Measurements from ENCODE around the gene LGALS12. TPM values are rescaled to one million over a fixed set of nuclear protein-coding genes. Genes with fewer than 3 reads are reported as not detected.

The LGALS12 gene
- total and polyA plus RNA-seq, 2 of the 13 experiments (the other 11 are each of a cell fraction or from before 2014, with no cell fraction given), result not detected

- in situ Hi-C loops (cut with HindIII; ENCODE audit: extremely low pct_ligation_motif_present, low pct_unique_long_range_greater_than_20kb) (no loop called here), intact Hi-C loops (cut with micrococcal nuclease; ENCODE audit: unreplicated experiment) (no loop called here)
- TF ChIP-seq TOE1 (CRISPR knock-in tag; IDR thresholded peaks at IDR 0.05), result no peak
- TF ChIP-seq, protein P1, sequence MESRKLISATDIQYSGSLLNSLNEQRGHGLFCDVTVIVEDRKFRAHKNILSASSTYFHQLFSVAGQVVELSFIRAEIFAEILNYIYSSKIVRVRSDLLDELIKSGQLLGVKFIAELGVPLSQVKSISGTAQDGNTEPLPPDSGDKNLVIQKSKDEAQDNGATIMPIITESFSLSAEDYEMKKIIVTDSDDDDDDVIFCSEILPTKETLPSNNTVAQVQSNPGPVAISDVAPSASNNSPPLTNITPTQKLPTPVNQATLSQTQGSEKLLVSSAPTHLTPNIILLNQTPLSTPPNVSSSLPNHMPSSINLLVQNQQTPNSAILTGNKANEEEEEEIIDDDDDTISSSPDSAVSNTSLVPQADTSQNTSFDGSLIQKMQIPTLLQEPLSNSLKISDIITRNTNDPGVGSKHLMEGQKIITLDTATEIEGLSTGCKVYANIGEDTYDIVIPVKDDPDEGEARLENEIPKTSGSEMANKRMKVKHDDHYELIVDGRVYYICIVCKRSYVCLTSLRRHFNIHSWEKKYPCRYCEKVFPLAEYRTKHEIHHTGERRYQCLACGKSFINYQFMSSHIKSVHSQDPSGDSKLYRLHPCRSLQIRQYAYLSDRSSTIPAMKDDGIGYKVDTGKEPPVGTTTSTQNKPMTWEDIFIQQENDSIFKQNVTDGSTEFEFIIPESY (CRISPR knock-in tag; IDR thresholded peaks at IDR 0.05), result no peak
- H3K27me3 ChIP-seq (ENCODE audit: control insufficient read depth in 1 of 2, insufficient read depth in 2 of 2, low read length in 2 of 2), result peaks cover 2 to 19% of the 10 kb centered on the region in 2 experiments; a peak in 3 of 5 replicates
- H3K27ac ChIP-seq (ENCODE audit: extremely low read length, insufficient read depth, low read length), result no peak overlapping the region
- no peaks in the 10 kb centered on the region for H3K36me3 ChIP-seq (replicated peaks in 1 of 2; ENCODE audit: control insufficient read depth in 1 of 2, insufficient read depth in 2 of 2, low read length in 2 of 2)
- H3K4me2 ChIP-seq (ENCODE audit: low read depth, low read length), result no peak overlapping the region
- CTCF ChIA-PET (ENCODE audit: low intra/inter-chr PET ratio, low total read pairs), result no interaction called here
- BruUV-seq (replicated peaks), result no TSS peak
- POLR2A ChIA-PET, result no interaction called here
- H3K79me2 ChIP-seq (ENCODE audit: insufficient read depth, low read length), result no peaks in the 10 kb centered on the region
- no peak for ATAC-seq
- WGBS (ENCODE audit: low lambda C conversion rate), result 0% methylated on average over 1 of the region's 1 CpG
- H2AFZ ChIP-seq (ENCODE audit: low read length), result no peak overlapping the region
- peaks cover 11% of the 10 kb centered on the region; the same call in 1 of the 2 replicates for H3K9me3 ChIP-seq (ENCODE audit: low read length)
- FAIRE-seq, result no peak
- H3K9ac ChIP-seq (ENCODE audit: insufficient read depth, low read depth, low read length), result no peak overlapping the region
- no peaks in the 10 kb centered on the region for H4K20me1 ChIP-seq (ENCODE audit: insufficient read depth, low read length)
- no peak overlapping the region for H3K4me3 ChIP-seq (replicated peaks in 1 of 3; ENCODE audit: insufficient read depth in 1 of 3, low read depth in 2 of 3, low read length in 3 of 3)
- DNase-seq (ENCODE audit: low spot score), result no peak
- H3K4me1 ChIP-seq (ENCODE audit: insufficient read depth, low read length), result no peaks in the 10 kb centered on the region
These were observed 1.8 kb upstream of the LGALS12 start for GRCh38 chr11:63504054-63504453.

GRCh38 chr11:63504933-63505586 is 824 bp upstream of the LGALS12 start:
- ATAC-seq, result no peak

More at GRCh38 chr11:63504933-63505586, 824 bp upstream of the LGALS12 start:
- Histone ChIP-seq H4K20me1 (ENCODE audit: insufficient read depth, low read length) (no peaks in the 10 kb centered on the region), H3K27me3 (ENCODE audit: control insufficient read depth in 1 of 2, insufficient read depth in 2 of 2, low read length in 2 of 2) (peaks cover 2 to 23% of the 10 kb centered on the region in 2 experiments; a peak in 3 of 5 replicates), H3K4me3 (replicated peaks in 1 of 3; ENCODE audit: insufficient read depth in 1 of 3, low read depth in 2 of 3, low read length in 3 of 3) (no peak overlapping the region), H3K4me1 (ENCODE audit: insufficient read depth, low read length) (no peaks in the 10 kb centered on the region), H3K36me3 (replicated peaks in 1 of 2; ENCODE audit: control insufficient read depth in 1 of 2, insufficient read depth in 2 of 2, low read length in 2 of 2) (no peaks in the 10 kb centered on the region), H3K9ac (ENCODE audit: insufficient read depth, low read depth, low read length) (no peak overlapping the region), H3K27ac (ENCODE audit: extremely low read length, insufficient read depth, low read length) (no peak overlapping the region), H3K4me2 (ENCODE audit: low read depth, low read length) (no peak overlapping the region), H3K79me2 (ENCODE audit: insufficient read depth, low read length) (no peaks in the 10 kb centered on the region), H2AFZ (ENCODE audit: low read length) (no peak overlapping the region), H3K9me3 (ENCODE audit: low read length) (peaks cover 6% of the 10 kb centered on the region; the same call in 1 of the 2 replicates)
- POLR2A ChIA-PET, result no interaction called here
- WGBS (ENCODE audit: low lambda C conversion rate), result 16% methylated on average over 3 of the region's 4 CpGs
- intact Hi-C loops (cut with micrococcal nuclease; ENCODE audit: unreplicated experiment), result no loop called here
- in situ Hi-C loops (cut with HindIII; ENCODE audit: extremely low pct_ligation_motif_present, low pct_unique_long_range_greater_than_20kb), result no loop called here
- TF ChIP-seq MAFK (conservative IDR thresholded peaks at IDR 0.05 in 1 of 2, IDR thresholded peaks at IDR 0.05 in 1 of 2; ENCODE audit: low read length in 2 of 2) (no peak), HNRNPLL (IDR thresholded peaks at IDR 0.05; ENCODE audit: low read depth, low read length, poor library complexity, severe bottlenecking) (no peak), RARA (CRISPR knock-in tag; IDR thresholded peaks at IDR 0.05) (no peak), HMG20B (CRISPR knock-in tag; conservative IDR thresholded peaks at IDR 0.05) (no peak)
- no peak for FAIRE-seq
- BruUV-seq (replicated peaks), result no TSS peak
- CTCF ChIA-PET (ENCODE audit: low intra/inter-chr PET ratio, low total read pairs), result no interaction called here
- no peak for DNase-seq (ENCODE audit: low spot score)
